Fibroblast of lung (primary cell): Measurements from ENCODE around the gene THEM4.

Source experiments
- CTCF ChIP-seq, 2 donors: IDR thresholded peaks in 1 of 2; conservative IDR thresholded peaks in 1 of 2; 1 replicate in 1 of 2; 2 replicates in 1 of 2; pipeline ENCODE4 v1.5.1; 2011 to 2012; ENCODE audit warnings: low read length in 2 of 2, control low read depth in 1 of 2, inconsistent platforms in 1 of 2, low read depth in 1 of 2, mild to moderate bottlenecking in 1 of 2
- EZH2 ChIP-seq: IDR thresholded peaks from 2 replicates; pipeline ENCODE4 v1.5.1; 2012; ENCODE audit warnings: low read length, control low read depth, mild to moderate bottlenecking; ENCODE audit errors: missing control alignments

- no peak for TF ChIP-seq CTCF (conservative IDR thresholded peaks at IDR 0.05 in 1 of 2, IDR thresholded peaks at IDR 0.05 in 1 of 2; ENCODE audit: low read depth in 1 of 2, low read length in 2 of 2)
- TF ChIP-seq EZH2, result peak; percentile 29
These were observed 69.6 kb downstream of the THEM4 start, which contains the start of gene C2CD4D for GRCh38 chr1:151839457-151840403.
